Measurements from ENCODE around the gene MIXL1.
"Not testable (repeated sequence)": the region's sequence is repeated elsewhere in the genome, so short reads cannot be mapped to it uniquely, and the experiment has no call there.

Gene MIXL1

DNA sequence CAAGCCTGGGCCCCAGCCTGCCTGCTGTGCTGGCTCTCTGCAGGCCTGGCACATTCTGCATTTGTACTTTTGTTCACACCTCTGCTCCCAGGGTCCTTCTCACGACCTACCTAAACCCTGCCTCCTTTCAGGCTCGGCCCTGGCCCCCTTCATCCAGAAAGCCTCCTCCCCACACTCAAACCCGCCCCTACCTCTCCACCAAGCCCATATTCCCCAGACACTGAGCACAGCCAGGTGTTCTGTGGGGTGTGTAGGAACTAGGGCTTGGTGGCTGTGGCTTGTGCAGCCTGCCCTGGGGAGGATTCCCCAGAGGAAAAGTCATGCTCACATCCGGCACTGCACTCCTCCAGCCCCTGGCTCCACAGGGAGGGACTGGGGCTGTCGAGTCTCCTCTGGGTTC, 8.2 kb upstream of the MIXL1 start:
- DNase-seq: no peak

DNA sequence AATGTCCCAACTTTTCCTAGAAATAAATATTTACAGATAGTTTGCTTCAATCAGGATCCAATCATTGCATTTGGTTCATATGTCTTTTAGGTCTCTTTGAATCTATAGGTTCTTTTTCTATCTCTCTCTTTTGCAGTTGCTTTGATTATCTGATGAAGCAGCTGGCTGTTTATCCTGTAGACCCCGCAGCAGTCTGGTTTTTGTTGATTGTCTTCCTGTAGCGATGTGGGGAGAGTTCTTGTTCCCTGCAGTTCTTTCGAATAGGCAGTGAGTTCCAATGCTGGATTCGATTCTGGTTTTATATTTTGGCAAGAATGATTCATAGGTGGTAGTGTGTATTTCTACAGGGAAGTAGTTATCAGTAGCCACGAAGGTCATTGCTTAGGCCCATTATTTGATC, 7.4 kb upstream of the MIXL1 start:
- DNase-seq: no peak

DNA sequence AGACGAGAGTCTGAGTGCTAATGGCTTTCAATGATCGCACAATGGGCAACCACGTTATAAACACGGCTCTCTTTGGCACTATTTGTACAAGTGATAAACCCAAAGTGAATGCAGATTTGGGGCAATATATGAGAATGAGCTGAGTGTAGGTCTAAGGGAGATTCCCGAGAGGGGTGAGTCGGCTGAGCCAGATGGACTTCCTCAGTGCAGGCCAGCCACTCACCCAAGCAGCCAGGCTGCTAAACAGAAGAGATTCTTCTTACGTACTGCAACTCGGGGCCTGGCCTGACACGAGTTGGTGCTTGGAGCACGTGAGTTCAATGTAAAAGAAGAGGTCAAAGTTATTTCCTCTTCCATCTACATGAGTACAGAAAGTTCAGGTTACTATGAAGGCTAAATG, 6.2 kb upstream of the MIXL1 start:
- no peak for DNase-seq

DNA sequence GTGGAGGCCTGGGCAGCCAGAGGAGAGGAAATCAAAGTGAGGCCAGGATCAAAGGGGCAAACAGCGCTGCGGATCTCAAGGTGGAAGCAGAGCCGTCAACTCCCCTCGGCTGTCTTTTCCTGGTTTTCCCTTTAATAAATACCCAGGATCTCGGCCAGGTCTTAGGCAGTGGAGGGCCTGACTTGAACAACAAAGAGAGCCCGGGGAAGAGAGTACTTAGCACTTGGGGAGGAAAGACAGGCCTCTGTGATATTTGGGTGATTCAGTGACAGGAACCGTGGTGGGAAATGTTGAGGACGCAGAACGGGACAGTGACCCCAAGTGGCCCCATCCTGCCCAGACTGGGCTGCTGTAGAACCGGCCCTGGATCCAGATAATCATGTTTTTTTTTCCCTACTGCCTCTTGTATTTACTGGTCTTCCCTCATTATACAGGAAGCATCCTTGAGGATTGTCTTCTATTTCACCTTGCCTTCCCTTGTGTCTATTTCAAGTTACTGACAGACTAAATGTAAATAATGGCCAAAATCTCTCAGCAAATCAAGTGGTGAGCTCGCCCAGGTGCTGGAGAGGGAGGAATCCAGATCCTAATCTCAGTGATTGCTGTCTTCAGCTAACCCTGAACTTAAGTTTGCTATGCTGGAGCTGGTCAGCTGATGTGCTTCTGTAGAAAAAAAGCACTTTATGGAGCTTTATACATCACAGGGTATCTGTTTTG, 2.8 kb upstream of the MIXL1 start:
- no peak for DNase-seq

GRCh38 chr1:226222686-226223085, 778 bp upstream of the MIXL1 start:
- no peak for DNase-seq

DNA sequence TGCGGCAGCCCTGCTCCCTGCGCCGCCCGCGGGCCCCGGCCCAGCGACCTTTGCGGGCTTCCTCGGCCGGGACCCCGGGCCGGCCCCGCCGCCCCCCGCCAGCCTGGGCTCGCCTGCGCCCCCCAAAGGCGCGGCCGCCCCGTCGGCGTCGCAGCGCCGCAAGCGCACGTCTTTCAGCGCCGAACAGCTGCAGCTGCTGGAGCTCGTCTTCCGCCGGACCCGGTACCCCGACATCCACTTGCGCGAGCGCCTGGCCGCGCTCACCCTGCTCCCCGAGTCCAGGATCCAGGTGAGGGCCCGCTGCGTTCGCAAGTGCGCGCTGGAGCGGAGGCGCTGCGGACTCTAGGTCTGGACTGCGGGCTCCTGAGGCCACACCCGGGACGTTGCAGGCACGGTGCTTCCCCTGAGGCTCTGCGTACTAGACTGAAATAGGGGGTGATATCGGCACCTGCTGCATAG, 351 bp downstream of the MIXL1 start:
- no peak for DNase-seq

DNA sequence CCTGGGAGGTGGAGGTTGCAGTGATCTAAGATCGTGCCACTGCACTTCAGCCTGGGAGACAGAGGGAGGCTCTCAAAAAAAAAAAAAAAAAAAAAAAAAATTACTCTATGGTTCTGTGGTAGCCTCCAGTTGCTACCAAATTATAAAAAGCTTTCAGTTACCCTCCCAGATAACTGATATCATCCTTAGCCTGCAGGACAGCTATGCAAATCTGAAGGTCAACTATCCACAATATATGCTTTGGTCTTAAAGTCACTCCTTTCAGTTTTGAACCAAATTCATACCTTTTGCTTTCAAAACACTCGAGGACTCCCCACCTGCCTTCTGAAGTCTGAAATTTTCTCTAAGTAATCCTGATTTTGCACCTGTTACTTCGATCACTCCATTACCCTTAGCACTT, 3.1 kb downstream of the MIXL1 start:
- no peak for DNase-seq

GRCh38 chr1:226233293-226233692, 9.8 kb downstream of the MIXL1 start:
- DNase-seq: no peak

GRCh38 chr1:226233806-226234205, 10.3 kb downstream of the MIXL1 start:
- DNase-seq: no peak

DNA sequence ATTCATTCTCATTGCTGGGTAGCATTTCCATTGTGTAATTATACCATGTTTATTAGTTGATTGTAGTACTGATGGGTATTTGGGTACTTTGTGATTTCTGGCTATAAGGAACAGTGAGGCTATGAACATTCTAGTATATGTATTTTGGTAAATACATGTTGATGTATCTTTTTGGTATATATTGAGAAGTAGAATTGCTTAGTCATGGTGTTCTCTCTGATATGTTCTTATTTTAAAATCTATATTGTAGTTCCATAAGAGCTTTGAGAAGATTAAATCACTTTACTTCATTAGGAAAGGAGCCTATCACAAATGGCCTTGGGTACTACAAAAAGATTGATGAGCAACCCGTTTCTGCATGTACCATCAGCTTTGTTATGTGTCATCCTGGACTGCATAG, 13.4 kb downstream of the MIXL1 start:
- DNase-seq: no peak

DNA sequence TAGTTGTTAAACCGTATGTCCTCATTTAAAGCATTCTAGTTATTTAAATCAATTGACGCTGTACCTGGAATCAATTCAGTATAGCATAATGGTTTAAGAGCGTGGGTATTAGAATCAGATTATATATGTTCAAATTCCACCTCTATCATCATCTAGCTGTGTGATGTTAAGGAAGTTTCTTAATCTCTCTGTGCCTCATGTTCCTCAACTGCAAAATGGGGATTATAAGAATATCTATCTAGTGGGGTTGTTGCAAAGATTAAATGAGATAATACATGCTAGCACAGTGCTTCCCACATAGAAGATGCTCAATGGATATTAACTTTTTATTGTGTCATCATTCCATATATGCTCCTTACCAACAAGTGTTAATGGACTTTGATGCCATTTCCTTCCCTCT, 16.0 kb downstream of the MIXL1 start:
- no peak for DNase-seq

- no peak for DNase-seq
Measured at GRCh38 chr1:226248091-226248490, 24.6 kb downstream of the MIXL1 start.

- no peak for DNase-seq
Measured at GRCh38 chr1:226248796-226249195, 25.3 kb downstream of the MIXL1 start.

DNA sequence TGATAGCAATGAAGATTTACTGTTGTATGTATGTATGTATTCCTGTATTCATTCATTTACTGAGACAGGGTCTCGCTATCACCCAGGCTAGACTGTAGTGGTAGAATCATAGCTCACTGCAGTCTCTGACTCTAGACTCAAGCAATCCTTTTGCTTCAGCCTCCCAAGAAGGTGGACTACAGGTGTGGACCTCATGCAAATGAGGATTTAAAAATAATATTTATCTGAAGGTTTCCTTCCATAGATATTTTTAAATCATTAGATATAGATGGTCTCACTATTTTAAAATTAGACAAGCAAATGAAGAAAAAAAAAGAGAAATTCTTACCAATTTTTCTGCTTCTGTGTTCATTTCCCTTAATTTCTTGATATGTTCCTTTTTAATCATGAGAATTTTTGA, 27.0 kb downstream of the MIXL1 start:
- DNase-seq: no peak

GRCh38 chr1:226252841-226253240, 29.4 kb downstream of the MIXL1 start:
- DNase-seq: not testable (repeated sequence)

- no peak for DNase-seq
Measured at GRCh38 chr1:226253933-226254332, 30.5 kb downstream of the MIXL1 start.

DNA sequence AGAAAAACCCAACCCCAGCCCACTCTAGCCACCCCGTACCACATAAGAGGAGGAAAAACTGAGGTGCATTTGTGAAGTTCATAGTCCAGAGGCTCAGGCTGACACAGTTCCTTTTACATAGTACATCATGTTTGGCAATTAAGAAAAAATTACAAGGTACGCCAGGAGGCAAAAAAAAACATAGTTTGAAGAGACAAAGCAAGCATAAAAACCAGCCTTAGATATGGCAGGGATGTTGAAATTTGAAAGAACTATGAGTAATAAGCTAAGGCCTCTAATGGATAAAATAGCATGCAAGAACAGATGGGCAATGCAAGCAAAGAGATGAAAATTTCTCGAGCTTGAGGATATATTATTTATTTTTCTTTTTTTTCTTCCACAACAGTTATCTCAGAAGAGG, 31.9 kb downstream of the MIXL1 start:
- DNase-seq: no peak

DNA sequence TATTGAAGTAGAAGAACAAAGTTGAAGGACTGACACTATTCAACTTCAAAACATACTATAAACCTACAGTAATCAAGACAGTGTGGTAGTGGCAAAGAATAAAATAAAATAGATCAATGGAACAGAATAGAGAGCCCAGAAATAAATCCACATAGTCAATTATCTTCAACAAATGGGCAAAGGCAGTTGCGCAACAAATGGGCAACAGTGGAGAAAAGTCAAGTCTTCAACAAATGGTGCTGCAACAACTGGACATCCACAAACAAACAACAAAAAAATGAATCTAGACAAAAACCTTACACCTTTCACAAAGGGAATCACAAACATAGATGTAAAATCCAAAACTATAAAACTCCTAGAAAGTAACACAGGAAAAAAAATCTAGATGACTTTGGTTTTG, 38.4 kb downstream of the MIXL1 start:
- no peak for DNase-seq

- no peak for DNase-seq
Measured at GRCh38 chr1:226268421-226269124, 45.1 kb downstream of the MIXL1 start.

DNA sequence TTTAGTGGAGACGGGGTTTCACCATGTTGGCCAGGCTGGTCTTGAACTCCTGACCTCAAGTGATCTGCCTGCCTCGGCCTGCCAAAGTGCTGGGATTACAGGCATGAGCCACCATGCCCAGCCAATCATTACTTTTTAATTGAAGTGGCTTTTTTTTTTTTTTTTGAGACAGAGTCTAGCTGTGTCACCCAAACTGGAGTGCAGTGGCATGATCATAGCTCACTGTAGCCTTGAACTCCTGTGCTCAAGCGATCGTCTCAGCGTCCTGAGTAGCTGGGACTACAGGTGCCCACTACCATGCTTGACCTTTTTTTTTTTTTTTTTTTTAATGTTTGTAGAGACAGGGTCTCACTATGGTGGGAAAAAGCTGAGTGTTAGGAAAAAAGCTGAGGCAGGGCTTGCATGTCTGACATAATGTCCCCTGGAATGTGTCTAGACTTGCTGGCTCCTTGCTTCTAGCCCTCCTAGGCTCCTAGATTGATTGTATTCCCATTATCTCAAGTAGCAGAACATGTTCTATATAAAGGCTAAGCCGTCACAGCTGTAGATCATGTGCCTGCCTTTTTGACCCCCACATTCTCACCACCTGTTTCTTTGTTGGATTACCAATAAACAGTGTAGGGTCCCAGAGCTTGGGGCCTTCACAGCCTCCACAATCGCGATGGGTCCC, 48.9 kb downstream of the MIXL1 start:
- not testable (repeated sequence) for DNase-seq

GRCh38 chr1:226274138-226274537, 50.7 kb downstream of the MIXL1 start:
- no peak for DNase-seq

DNA sequence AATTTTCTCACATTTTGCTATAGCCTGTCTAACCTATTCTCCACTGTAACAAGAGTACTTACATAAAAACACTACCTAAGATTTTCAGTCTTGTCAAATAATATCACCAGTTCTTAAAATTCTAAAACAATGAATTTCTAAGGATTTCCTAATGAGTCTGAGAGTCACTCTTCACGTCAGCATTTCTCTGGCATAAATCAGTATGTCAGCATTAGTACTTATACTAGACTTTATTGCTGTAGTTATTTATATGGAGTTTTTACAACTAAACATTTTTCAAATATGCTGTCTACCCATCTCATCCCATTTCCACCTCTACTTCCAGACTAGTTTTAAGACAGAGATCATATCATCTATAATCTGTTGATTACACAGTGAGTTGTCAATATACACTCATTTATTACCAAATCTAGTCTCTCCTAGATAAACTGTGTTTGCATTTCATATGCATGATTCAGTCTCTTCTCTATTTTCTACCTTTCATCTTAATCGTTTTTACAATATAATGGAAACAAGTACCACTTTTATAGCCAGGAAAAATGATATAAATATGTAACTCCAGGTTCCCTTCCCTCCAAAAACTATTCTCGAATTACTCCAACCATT, 52.7 kb downstream of the MIXL1 start:
- DNase-seq: no peak
